VCaP (cell line): ENCODE data around the gene APOL6.

Experiments used
- H3K27ac ChIP-seq: fragments of 450-650 bp; 2 replicates; pipeline ENCODE4 v1.5.1; 2017
- TF ChIP-seq, protein P1 (sequence below): fragments of 450-650 bp; conservative IDR thresholded peaks from 2 replicates; pipeline ENCODE4 v1.5.1; 2017; ENCODE audit warnings: mild to moderate bottlenecking, moderate library complexity

Gene APOL6

DNA sequence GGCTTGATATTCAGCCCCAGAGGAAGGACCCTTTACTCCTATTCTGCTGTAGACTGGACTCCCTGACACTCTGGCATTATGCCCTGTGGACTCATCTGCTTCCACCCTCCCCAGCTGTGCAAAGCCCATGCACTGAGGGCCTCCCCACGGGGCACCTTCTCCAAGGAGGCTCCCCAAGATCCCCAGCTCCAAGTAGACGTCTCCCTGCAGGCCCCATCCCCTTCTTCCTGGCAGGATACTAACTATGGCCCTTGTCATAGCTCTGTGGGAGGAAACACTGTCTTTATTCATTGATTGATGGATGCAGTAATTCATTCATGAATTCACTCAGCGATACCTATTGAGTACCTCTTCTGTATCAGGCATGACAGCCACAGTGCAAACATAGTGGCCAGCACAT lies 15.3 kb upstream of the APOL6 start:
- no peak overlapping the region for H3K27ac ChIP-seq
- TF ChIP-seq, protein P1, sequence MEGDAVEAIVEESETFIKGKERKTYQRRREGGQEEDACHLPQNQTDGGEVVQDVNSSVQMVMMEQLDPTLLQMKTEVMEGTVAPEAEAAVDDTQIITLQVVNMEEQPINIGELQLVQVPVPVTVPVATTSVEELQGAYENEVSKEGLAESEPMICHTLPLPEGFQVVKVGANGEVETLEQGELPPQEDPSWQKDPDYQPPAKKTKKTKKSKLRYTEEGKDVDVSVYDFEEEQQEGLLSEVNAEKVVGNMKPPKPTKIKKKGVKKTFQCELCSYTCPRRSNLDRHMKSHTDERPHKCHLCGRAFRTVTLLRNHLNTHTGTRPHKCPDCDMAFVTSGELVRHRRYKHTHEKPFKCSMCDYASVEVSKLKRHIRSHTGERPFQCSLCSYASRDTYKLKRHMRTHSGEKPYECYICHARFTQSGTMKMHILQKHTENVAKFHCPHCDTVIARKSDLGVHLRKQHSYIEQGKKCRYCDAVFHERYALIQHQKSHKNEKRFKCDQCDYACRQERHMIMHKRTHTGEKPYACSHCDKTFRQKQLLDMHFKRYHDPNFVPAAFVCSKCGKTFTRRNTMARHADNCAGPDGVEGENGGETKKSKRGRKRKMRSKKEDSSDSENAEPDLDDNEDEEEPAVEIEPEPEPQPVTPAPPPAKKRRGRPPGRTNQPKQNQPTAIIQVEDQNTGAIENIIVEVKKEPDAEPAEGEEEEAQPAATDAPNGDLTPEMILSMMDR, result no peak

DNA sequence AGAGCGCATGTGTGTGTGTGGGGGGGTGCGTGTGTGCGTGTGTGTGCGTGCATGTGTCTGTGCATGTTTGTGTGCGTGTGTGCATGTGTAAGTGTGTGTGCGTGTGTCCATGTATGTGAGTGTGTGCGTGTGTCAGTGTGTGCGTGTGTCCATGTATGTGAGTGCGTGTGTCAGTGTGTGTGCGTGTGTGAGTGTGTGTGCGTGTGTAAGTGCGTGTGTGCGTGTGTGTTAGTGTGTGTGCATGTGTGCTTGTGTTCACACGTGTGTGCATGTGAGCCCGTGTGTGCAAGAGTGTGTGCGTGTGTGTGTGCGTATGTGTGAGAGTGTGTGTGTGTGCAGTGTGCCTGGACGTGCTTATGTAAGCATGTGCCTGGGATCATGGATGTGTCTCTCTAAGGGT lies 14.7 kb upstream of the APOL6 start:
- H3K27ac ChIP-seq, result no peak overlapping the region
- TF ChIP-seq, protein P1, result no peak

DNA sequence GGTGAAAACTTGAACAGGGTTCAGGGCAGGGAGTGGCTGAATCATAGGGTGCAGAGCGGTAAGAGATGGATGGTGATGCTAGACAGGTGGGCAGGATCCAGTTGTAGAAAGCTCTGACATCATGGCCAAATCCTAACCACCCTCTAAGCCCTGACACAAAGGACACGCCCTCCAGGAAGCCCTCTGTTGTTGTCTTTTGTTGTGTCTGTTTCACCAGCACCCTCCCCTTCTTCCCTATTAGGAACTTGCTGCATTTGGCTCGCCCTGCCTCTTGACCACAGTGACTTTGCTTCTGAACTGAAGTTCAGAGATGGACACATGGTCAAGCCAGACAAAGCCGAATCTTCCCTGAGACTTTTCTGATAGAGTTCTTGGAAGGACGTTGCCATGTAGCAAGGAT lies 14.2 kb upstream of the APOL6 start:
- no peak overlapping the region for H3K27ac ChIP-seq
- TF ChIP-seq, protein P1, result no peak

DNA sequence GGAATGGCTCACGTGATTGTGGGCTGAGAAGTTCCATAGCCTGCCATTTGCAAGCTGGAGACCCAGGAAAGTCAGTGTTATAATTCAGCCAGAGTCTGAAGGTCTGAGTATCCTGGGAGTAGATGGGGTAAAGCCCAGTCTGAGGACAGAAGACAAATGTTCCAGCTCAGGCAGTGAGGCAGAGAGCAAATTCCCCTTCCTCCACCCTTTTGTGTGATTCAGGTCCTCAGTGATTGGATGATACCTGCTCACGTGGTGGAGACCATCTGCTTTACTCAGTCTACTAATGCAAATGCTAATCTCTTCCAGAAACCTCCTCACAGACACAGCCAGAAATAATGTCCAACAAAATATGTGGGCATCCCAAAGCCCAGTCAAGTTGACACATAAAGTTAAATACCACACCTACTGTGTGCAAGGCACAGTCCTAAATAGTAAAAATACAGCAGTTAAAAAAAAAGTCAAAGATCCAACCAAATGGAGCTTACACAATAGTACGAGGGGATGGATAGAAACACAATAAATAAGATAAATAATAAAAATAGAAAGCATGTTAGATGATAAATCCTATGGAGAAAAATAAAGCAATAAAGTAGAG lies 13.2 kb upstream of the APOL6 start:
- H3K27ac ChIP-seq, result no peak overlapping the region

DNA sequence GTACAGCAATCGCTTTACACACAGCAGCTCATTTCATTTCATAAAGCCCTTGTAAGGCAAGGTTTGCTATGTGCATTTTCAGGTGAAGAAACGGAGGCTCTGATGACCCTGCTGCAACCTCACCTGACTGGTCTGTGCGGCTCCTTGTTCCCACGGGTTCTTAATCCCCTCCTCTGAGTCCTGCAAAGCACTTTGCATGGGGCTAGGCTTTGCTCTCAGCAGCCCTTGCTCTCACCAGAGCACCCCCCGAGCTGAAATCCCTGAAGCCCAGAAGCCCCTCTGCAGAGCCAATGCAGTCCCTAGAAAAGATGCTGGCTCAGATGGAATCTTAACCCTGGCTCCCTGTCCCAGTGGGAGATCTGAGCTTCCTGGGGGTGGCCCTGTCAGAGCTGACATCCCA lies 11.0 kb upstream of the APOL6 start:
- TF ChIP-seq, protein P1, result no peak
- no peak overlapping the region for H3K27ac ChIP-seq

More for the DNA sequence above, 13.2 kb upstream of the APOL6 start:
- TF ChIP-seq, protein P1, result no peak

DNA sequence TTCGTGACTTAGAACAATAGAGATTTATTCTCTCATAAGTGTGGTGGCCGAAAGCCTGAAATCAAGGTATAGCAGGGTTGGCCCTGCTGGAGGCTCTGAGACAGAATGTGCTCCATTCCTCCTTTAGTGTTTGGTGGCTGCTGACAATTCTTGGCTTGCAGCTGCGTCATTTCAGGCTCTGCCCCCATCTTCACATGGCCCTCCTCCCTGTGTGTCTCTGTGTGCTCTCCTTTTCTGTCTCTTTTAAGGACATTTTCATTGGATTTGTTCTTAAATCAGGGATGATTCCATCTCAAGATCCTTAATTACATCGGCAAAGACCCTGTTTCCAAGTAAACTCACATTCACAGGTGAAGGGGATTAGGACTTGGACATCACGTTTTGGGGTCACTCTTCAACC lies 10.2 kb upstream of the APOL6 start:
- no peak overlapping the region for H3K27ac ChIP-seq
- TF ChIP-seq, protein P1, result no peak

DNA sequence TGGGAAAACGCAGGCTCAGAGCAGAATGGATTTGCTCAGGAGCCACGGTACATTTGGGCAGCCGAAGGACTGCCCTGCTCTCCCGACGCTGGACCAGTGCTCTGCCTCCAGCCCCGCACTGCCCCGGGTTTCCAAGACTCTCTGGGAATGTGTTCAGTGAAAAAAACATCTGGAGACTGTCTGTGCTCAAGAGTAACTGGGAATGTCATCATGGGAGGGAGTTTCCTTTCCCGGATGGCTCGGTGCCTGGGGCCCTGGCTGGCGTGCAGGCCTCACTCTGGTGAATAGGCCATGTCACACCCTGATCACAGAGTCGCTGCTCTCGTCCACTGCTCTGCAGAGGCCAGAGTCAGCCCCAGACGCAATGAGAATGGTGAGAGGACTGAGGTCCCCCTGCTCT lies 9.8 kb upstream of the APOL6 start:
- H3K27ac ChIP-seq, result no peak overlapping the region
- TF ChIP-seq, protein P1, result no peak
